Naive thymus-derived CD4-positive, alpha-beta T cell (primary cell): ENCODE results near the gene METTL16. TPM values are rescaled to one million over a fixed set of nuclear protein-coding genes. Genes with fewer than 3 reads are reported as not detected.

Experiments used
- ATAC-seq: fragments of 150-1000 bp; cut with Tn5 transposase; 2 replicates; pipeline ENCODE4 v1.10.0; 2021; ENCODE audit warnings: mild to moderate bottlenecking, moderate library complexity
- CTCF ChIA-PET: fragments of 350-600 bp; sonication (Branson Sonifier 250); formaldehyde crosslinking; loops from one replicate; lab custom pipeline; 2021; ENCODE audit warnings: antibody characterized with exemption; lab: Charles Lee
- POLR2A ChIA-PET: fragments of 350-600 bp; sonication (Branson Sonifier 250); formaldehyde crosslinking; loops from one replicate; lab custom pipeline; 2021; ENCODE audit warnings: antibody characterized with exemption, inconsistent platforms; lab: Charles Lee
- DNase-seq, 9 donors: peaks; one replicate each; pipeline versions ENCODE4 v3.0.0 to v3.0.0-alpha.2; 2020 to 2022; ENCODE audit warnings: mixed read lengths in 1 of 9
- H3K27ac ChIP-seq: one replicate; pipeline ENCODE4 v1.7.0; 2013; ENCODE audit warnings: mild to moderate bottlenecking, low read depth, low read length, moderate library complexity
- H3K27me3 ChIP-seq, 2 donors: one replicate each; pipeline ENCODE4 v1.7.0; 2013; ENCODE audit warnings: low read length in 2 of 2, mild to moderate bottlenecking in 2 of 2, moderate library complexity in 2 of 2; ENCODE audit not compliant: control insufficient read depth in 2 of 2, insufficient read depth in 2 of 2
- H3K36me3 ChIP-seq, 3 experiments: 1 replicate in 2 of 3; 2 replicates in 1 of 3; pipeline ENCODE4 v1.7.0; 2013; ENCODE audit warnings: low read length in 3 of 3, mild to moderate bottlenecking in 3 of 3, moderate library complexity in 1 of 3; ENCODE audit not compliant: insufficient read depth in 3 of 3, control insufficient read depth in 2 of 3
- H3K4me1 ChIP-seq, 2 donors: one replicate each; pipeline ENCODE4 v1.7.0; 2013; ENCODE audit warnings: low read length in 2 of 2, mild to moderate bottlenecking in 2 of 2, moderate library complexity in 1 of 2; ENCODE audit not compliant: control insufficient read depth in 2 of 2, insufficient read depth in 2 of 2
- H3K4me3 ChIP-seq: 2 replicates; pipeline ENCODE4 v1.7.0; 2013; ENCODE audit warnings: mild to moderate bottlenecking, low read length
- H3K9me3 ChIP-seq, 3 experiments: 1 replicate in 2 of 3; 2 replicates in 1 of 3; pipeline ENCODE4 v1.7.0; 2013; ENCODE audit warnings: low read length in 3 of 3; ENCODE audit not compliant: control insufficient read depth in 2 of 3
- H3K27ac Mint-ChIP-seq, 9 donors: one replicate each; pipeline ENCODE4 v1.8.0; 2020 to 2022; ENCODE audit warnings: mixed read lengths in 9 of 9, mild to moderate bottlenecking in 8 of 9, moderate library complexity in 5 of 9, inconsistent platforms in 2 of 9
- H3K27me3 Mint-ChIP-seq, 5 donors: one replicate each; pipeline ENCODE4 v1.8.0; 2021 to 2022; ENCODE audit warnings: mixed read lengths in 5 of 5, mild to moderate bottlenecking in 1 of 5
- H3K36me3 Mint-ChIP-seq, 5 donors: one replicate each; pipeline ENCODE4 v1.8.0; 2020 to 2022; ENCODE audit warnings: mixed read lengths in 5 of 5, mild to moderate bottlenecking in 3 of 5, inconsistent platforms in 1 of 5
- H3K4me1 Mint-ChIP-seq, 7 donors: one replicate each; pipeline ENCODE4 v1.8.0; 2020 to 2022; ENCODE audit warnings: mixed read lengths in 7 of 7, mild to moderate bottlenecking in 3 of 7, inconsistent platforms in 1 of 7
- H3K4me3 Mint-ChIP-seq, 10 donors: one replicate each; pipeline ENCODE4 v1.8.0; 2020 to 2022; ENCODE audit warnings: mild to moderate bottlenecking in 10 of 10, mixed read lengths in 10 of 10, moderate library complexity in 6 of 10, inconsistent platforms in 2 of 10
- H3K9me3 Mint-ChIP-seq, 11 donors: one replicate each; pipeline ENCODE4 v1.8.0; 2020 to 2022; ENCODE audit warnings: mixed read lengths in 11 of 11, mild to moderate bottlenecking in 4 of 11, inconsistent platforms in 1 of 11, moderate library complexity in 1 of 11
- intact Hi-C, 2 donors: fragments of 100-400 bp; cut with micrococcal nuclease; formaldehyde crosslinking; loops; one replicate each; pipeline ENCODE4 v1.15.1; 2023
- polyA plus RNA-seq, 2 donors: library from polyadenylated mRNA; unstranded; fragments of 300-500 nt; fragmentation: Illumina TruSeq; gene quantifications; one replicate each; pipeline ENCODE4 v1.2.3, GENCODE V29; 2021
- total RNA-seq, 6 experiments: library from RNA in 5 of 6; stranded (reverse) in 5 of 6; gene quantifications; 1 replicate in 5 of 6; 2 replicates in 1 of 6; pipeline ENCODE4 v1.2.3 and lab custom pipeline; 2021 to 2026

METTL16 gene
- total and polyA plus RNA-seq, 7 experiments from 2014 or later, result 21.0 to 67.7 (median 37.0) TPM

GRCh38 chr17:2400877-2401425 is 110.7 kb downstream of the METTL16 start, which contains the start of gene MNT:
MNT (minus strand) TSS chr17:2401060; CDS start chr17:2400712, 348 bp downstream.
- ATAC-seq (peak; percentile 68), DNase-seq (peak; percentile 91 to 98 (median 96))
- no peaks in the 10 kb centered on the region for H3K27me3 Mint-ChIP-seq
- Histone ChIP-seq H3K36me3 (peaks cover 0 to 8% (median 0%) of the 10 kb centered on the region in 3 experiments), H3K27ac (peak within 1 kb of the TSS; percentile 97), H3K4me3 (peak within 1 kb of the TSS; percentile 94), H3K4me1 (peaks cover 6 to 37% of the 10 kb centered on the region in 2 donors), H3K9me3 (no peaks in the 10 kb centered on the region), H3K27me3 (no peaks in the 10 kb centered on the region)
- H3K9me3 Mint-ChIP-seq, result peaks cover 0 to 10% (median 0%) of the 10 kb centered on the region in 11 donors
- H3K4me1 Mint-ChIP-seq, result peaks cover 32 to 64% (median 40%) of the 10 kb centered on the region in 7 donors
- H3K4me3 Mint-ChIP-seq, result peak within 1 kb of the TSS; percentile 94 to 100 (median 99)
- H3K36me3 Mint-ChIP-seq, result no peaks in the 10 kb centered on the region
- H3K27ac Mint-ChIP-seq, result peak within 1 kb of the TSS; percentile 97 to 100 (median 100)
- POLR2A ChIA-PET, result interaction anchor here (1.0 to 5.8 kb wide), 6 partner anchors 10 to 65 kb away, joined by 3 to 82 read pairs (median 6); partner anchors contain the start of gene TSR1
- CTCF ChIA-PET, result interaction anchor here (1.0 to 3.1 kb wide), 4 partner anchors 9 to 156 kb away, joined by 3 to 23 read pairs (median 8); no protein-coding TSS in a partner anchor
- intact Hi-C loops, result loop anchor here (1.0 to 5.0 kb wide), 20 partner anchors 8 to 1236 kb away; partner anchors contain the start of genes CLUH (in 2 of the 2), METTL16 (in 2 of the 2), TSR1 (in 2 of the 2) and CTNS (in 1 of the 2)

DNA sequence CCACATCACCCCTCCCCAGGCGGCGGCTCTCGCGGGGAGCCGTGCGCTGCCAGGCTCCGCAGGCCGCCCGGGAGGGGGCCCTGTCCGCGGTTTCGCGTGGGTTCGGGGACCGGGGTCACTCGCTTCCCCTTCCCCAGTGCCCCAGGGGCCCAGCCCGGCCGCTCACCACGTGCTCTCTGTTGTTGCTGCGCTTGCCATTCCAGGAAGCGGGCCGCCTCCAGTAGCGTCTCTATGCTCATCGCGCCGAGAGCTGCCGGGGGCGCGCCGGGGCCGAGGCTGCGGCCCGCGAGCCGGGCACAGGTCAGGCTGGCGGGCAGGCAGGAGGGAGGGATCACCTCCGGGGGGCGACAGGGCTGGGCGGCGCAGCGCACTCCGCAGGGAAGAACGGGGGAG is 111.2 kb downstream of the METTL16 start:
- ATAC-seq, result no peak
- POLR2A ChIA-PET, result interaction anchor here (1.0 to 5.8 kb wide), 6 partner anchors 11 to 137 kb away, joined by 3 to 82 read pairs (median 8); partner anchors contain the start of gene TSR1
- Mint-ChIP-seq H3K36me3 (no peaks in the 10 kb centered on the region), H3K4me3 (peak overlapping the region; percentile 94 to 100 (median 99)), H3K27me3 (no peaks in the 10 kb centered on the region), H3K4me1 (peaks cover 34 to 66% (median 42%) of the 10 kb centered on the region in 7 donors), H3K27ac (peak overlapping the region; percentile 96 to 100 (median 100)), H3K9me3 (peaks cover 0 to 10% (median 0%) of the 10 kb centered on the region in 11 donors)
- Histone ChIP-seq H3K9me3 (no peaks in the 10 kb centered on the region), H3K27me3 (no peaks in the 10 kb centered on the region), H3K36me3 (peaks cover 0 to 8% (median 0%) of the 10 kb centered on the region in 3 experiments), H3K27ac (peak overlapping the region; percentile 97), H3K4me3 (peak overlapping the region; percentile 94), H3K4me1 (peaks cover 6 to 41% of the 10 kb centered on the region in 2 donors)
- DNase-seq, result peak; percentile 50 to 68 (median 61)
- CTCF ChIA-PET, result interaction anchor here (1.0 to 1.7 kb wide), 3 partner anchors 8 to 155 kb away, joined by 3 to 6 read pairs (median 5); no protein-coding TSS in a partner anchor
- intact Hi-C loops, result loop anchor here (2.0 to 5.0 kb wide), 10 partner anchors 64 to 1236 kb away; partner anchors contain the start of genes CLUH (in 1 of the 2), CTNS (in 1 of the 2), METTL16 (in 1 of the 2) and PAFAH1B1 (in 1 of the 2)

GRCh38 chr17:2399572-2400473 is 111.9 kb downstream of the METTL16 start:
- Histone ChIP-seq H3K9me3 (no peaks in the 10 kb centered on the region), H3K4me1 (peaks cover 6 to 42% of the 10 kb centered on the region in 2 donors), H3K27ac (peak overlapping the region; percentile 97), H3K36me3 (peaks cover 0 to 8% (median 0%) of the 10 kb centered on the region in 3 experiments), H3K27me3 (no peaks in the 10 kb centered on the region), H3K4me3 (peak overlapping the region; percentile 94)
- Mint-ChIP-seq H3K4me1 (peaks cover 34 to 65% (median 42%) of the 10 kb centered on the region in 7 donors), H3K27ac (peak overlapping the region; percentile 96 to 100 (median 100)), H3K4me3 (peak overlapping the region; percentile 94 to 100 (median 99)), H3K27me3 (no peaks in the 10 kb centered on the region), H3K9me3 (peaks cover 0 to 10% (median 0%) of the 10 kb centered on the region in 11 donors), H3K36me3 (no peaks in the 10 kb centered on the region)
- ChIA-PET POLR2A (interaction anchor here (0.6 to 5.8 kb wide), 12 partner anchors 10 to 568 kb away, joined by 3 to 82 read pairs (median 3); partner anchors contain the start of gene TSR1), CTCF (interaction anchor here (1.0 to 1.7 kb wide), 2 partner anchors 17 to 155 kb away, joined by 3 to 5 read pairs; no protein-coding TSS in a partner anchor)
- DNase-seq, result peak; percentile 87 to 96 (median 90)
- peak; percentile 65 for ATAC-seq
- intact Hi-C loops, result loop anchor here (1.0 to 5.0 kb wide), 11 partner anchors 63 to 1237 kb away; partner anchors contain the start of genes CLUH (in 1 of the 2), CTNS (in 1 of the 2), METTL16 (in 1 of the 2) and PAFAH1B1 (in 1 of the 2)

DNA sequence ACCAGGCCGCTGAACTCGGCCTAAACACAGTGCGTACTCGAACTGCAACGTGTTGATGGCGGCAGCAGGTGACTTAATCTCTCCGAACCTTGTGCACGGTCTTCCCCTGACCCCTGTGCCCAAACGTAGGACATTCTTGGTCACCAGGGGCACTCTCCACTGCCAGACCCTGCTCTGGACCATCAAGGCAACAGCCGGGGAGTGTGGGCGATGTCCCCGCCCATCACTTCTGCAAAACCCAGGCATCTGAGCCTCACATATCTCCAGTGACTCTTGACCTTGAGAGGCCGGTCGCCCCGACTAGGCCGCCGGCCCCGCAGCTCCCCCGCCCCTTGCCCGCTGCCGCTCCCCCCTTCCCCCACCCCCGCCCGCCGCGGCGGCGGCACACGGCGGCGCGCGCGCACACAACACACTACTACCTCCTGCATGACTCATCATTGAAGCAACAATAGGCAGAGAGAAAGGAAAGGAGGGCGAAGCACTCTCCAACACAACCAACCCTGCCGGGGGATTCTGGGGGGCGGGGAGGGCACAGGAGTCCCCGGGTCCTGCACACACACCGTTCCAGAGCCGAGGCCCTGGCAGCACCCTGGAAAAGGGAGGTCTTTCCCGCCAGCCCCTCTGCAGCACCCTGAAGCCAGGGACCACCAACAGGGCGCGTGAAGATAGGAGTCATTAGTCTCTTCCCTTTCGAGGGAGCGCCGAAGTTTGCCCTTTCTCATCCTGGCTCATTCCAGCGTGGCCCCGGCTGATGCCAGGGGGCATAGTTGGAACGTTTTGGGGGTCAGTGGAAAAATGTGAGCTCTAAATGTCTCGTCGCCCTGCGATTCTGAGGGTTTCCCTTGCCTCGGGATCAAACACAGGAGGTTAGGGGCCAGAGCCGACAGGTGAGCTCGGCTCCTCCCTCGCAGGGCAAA is 112.8 kb downstream of the METTL16 start:
- Mint-ChIP-seq H3K36me3 (no peaks in the 10 kb centered on the region), H3K27me3 (no peaks in the 10 kb centered on the region), H3K4me1 (peaks cover 37 to 66% (median 48%) of the 10 kb centered on the region in 7 donors), H3K9me3 (peaks cover 0 to 12% (median 0%) of the 10 kb centered on the region in 11 donors), H3K4me3 (peak overlapping the region; percentile 83 to 100 (median 99)), H3K27ac (peak overlapping the region; percentile 86 to 100 (median 97))
- POLR2A ChIA-PET, result interaction anchor here (0.6 to 5.8 kb wide), 10 partner anchors 9 to 567 kb away, joined by 3 to 82 read pairs (median 4); partner anchors contain the start of gene TSR1
- H3K4me3 ChIP-seq, result peak overlapping the region; percentile 94
- H3K4me1 ChIP-seq, result peaks cover 9 to 51% of the 10 kb centered on the region in 2 donors
- CTCF ChIA-PET, result interaction anchor here (0.6 to 1.7 kb wide), 3 partner anchors 16 to 222 kb away, joined by 4 to 5 read pairs (median 4); no protein-coding TSS in a partner anchor
- ATAC-seq (no peak), DNase-seq (peak in 8 of 9 donors; percentile 36 to 79 (median 49))
- H3K27me3 ChIP-seq, result no peaks in the 10 kb centered on the region
- H3K9me3 ChIP-seq, result no peaks in the 10 kb centered on the region
- peaks cover 0 to 8% (median 0%) of the 10 kb centered on the region in 3 experiments for H3K36me3 ChIP-seq
- intact Hi-C loops, result loop anchor here in 1 of 2 donors (1.0 kb wide), 1 partner anchor 96 kb away; the partner anchor contains the start of genes SMG6 and SRR
- H3K27ac ChIP-seq, result peak overlapping the region; percentile 97

GRCh38 chr17:2398182-2398581 is 113.5 kb downstream of the METTL16 start:
- Mint-ChIP-seq H3K27me3 (no peaks in the 10 kb centered on the region), H3K27ac (peak overlapping the region in 8 of 9 donors; percentile 80 to 100 (median 87)), H3K36me3 (no peaks in the 10 kb centered on the region), H3K4me1 (peaks cover 37 to 63% (median 48%) of the 10 kb centered on the region in 7 donors), H3K4me3 (peak overlapping the region; percentile 68 to 100 (median 96)), H3K9me3 (peaks cover 0 to 12% (median 0%) of the 10 kb centered on the region in 11 donors)
- Histone ChIP-seq H3K4me3 (no peak overlapping the region), H3K9me3 (no peaks in the 10 kb centered on the region), H3K27ac (peak overlapping the region; percentile 97), H3K36me3 (peaks cover 0 to 11% (median 0%) of the 10 kb centered on the region in 3 experiments), H3K4me1 (peaks cover 9 to 51% of the 10 kb centered on the region in 2 donors), H3K27me3 (no peaks in the 10 kb centered on the region)
- ChIA-PET CTCF (interaction anchor here (0.6 to 0.8 kb wide), 2 partner anchors 16 to 222 kb away, joined by 4 read pairs; no protein-coding TSS in a partner anchor), POLR2A (no interaction called here)
- intact Hi-C loops, result no loop called here
- no peak for DNase-seq
- no peak for ATAC-seq
